Spleen (tissue), 7 donors: ENCODE results near the gene GABBR2.

Source experiments
- CTCF ChIP-seq, 11 experiments: fragments of 200-600 bp in 7 of 11; fragments of 450-650 bp in 4 of 11; sonication (generic) in 4 of 11; IDR thresholded peaks in 8 of 11; conservative IDR thresholded peaks in 3 of 11; 1 replicate in 7 of 11; 2 replicates in 4 of 11; pipeline versions ENCODE4 v1.4.0 to v1.8.0; 2016 to 2021; ENCODE audit warnings: antibody characterized with exemption in 11 of 11, inconsistent platforms in 4 of 11, mild to moderate bottlenecking in 1 of 11
- POLR2A ChIP-seq, 3 donors: fragments of 450-650 bp; IDR thresholded peaks; one replicate each; pipeline ENCODE4 v1.5.1; 2017; ENCODE audit warnings: antibody characterized with exemption in 3 of 3, mild to moderate bottlenecking in 1 of 3
- donor health status: DM: no; HTN: no; CAD: no; lungs with moderate emphysema.
- donor health status: DM: no; HTN: no; CAD: no.
- donor health status: DM: no; HTN: no; CAD: no.

GRCh38 chr9:98304381-98304780 lies 404.4 kb downstream of the GABBR2 start:
- TF ChIP-seq CTCF (IDR thresholded peaks at IDR 0.05 in 8 of 11, conservative IDR thresholded peaks at IDR 0.05 in 3 of 11) = no peak
- TF ChIP-seq POLR2A (IDR thresholded peaks at IDR 0.05) = no peak
